OCI-LY7 (cell line): ENCODE results near the gene CHRM5.

Experiments
- EZH2phosphoT487 ChIP-seq: fragments of 200-600 bp; sonication (generic); IDR thresholded peaks from 2 replicates; pipeline ENCODE4 v1.6.1; 2018; ENCODE audit warnings: low read depth, borderline replicate concordance, mild to moderate bottlenecking, mixed run types, antibody characterized with exemption, low read length, moderate library complexity, mixed read lengths
- TF ChIP-seq, protein P1 (sequence below): fragments of 200-600 bp; sonication (generic); conservative IDR thresholded peaks from 2 replicates; pipeline ENCODE4 v1.5.1; 2014; ENCODE audit warnings: mild to moderate bottlenecking, antibody characterized with exemption, low read length, moderate library complexity, mixed read lengths

DNA sequence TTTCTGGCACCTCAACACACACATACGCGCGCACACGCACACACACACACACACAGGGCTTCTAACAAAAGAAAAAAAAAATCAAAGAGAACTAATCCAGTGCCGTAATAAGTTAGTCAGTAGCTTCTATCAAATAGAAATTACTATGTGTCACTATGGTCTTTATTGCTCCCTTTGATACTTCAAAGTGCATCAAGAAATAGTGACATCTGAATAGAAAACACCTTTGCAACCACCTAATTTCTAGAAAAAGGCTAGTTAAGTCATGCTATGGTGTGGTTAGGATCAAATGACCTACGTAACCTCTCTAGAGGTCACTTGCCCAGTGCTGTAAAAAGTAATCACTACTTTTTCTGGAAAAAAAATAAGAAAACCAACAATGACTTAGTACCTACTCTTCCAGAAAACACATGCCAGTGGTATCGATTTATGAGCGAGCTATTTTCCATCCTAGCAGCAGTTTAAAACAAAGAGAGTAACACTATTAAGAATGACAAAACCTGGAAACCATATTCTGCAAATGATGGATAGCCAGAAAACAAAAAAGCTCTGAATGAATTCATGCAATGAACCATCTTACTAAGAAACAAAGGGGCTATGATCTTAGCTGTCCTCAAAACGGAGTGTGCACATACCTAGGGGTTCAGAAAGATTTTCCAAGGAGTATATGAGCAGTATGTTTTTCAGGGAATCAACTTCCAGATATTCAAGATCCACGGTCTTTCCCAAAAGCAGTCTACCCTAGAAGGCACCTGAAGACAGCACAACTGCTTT is 63.9 kb downstream of the CHRM5 start:
- TF ChIP-seq, protein P1, sequence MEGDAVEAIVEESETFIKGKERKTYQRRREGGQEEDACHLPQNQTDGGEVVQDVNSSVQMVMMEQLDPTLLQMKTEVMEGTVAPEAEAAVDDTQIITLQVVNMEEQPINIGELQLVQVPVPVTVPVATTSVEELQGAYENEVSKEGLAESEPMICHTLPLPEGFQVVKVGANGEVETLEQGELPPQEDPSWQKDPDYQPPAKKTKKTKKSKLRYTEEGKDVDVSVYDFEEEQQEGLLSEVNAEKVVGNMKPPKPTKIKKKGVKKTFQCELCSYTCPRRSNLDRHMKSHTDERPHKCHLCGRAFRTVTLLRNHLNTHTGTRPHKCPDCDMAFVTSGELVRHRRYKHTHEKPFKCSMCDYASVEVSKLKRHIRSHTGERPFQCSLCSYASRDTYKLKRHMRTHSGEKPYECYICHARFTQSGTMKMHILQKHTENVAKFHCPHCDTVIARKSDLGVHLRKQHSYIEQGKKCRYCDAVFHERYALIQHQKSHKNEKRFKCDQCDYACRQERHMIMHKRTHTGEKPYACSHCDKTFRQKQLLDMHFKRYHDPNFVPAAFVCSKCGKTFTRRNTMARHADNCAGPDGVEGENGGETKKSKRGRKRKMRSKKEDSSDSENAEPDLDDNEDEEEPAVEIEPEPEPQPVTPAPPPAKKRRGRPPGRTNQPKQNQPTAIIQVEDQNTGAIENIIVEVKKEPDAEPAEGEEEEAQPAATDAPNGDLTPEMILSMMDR, result no peak
- TF ChIP-seq EZH2phosphoT487, result no peak
